IMR-90 (cell line): ENCODE measurements around the gene ZNF581.

Source experiments
- FOS ChIP-seq: fragments of 150-350 bp; IDR thresholded peaks from 2 replicates; pipeline ENCODE4 v1.6.1; 2016; ENCODE audit warnings: low read depth, low read length
- MAZ ChIP-seq: IDR thresholded peaks from 2 replicates; pipeline ENCODE4 v1.6.1; 2012; ENCODE audit warnings: low read depth, mild to moderate bottlenecking, low read length, improper control_type of control experiment, moderate library complexity, borderline replicate concordance
- MXI1 ChIP-seq: IDR thresholded peaks from 2 replicates; pipeline ENCODE4 v1.6.1; 2012; ENCODE audit warnings: low read depth, mild to moderate bottlenecking, low read length, moderate library complexity, borderline replicate concordance
- POLR2A ChIP-seq: IDR thresholded peaks from 2 replicates; pipeline ENCODE4 v1.6.1; 2012; ENCODE audit warnings: mild to moderate bottlenecking, low read depth, low read length
- RAD21 ChIP-seq: IDR thresholded peaks from 2 replicates; pipeline ENCODE4 v1.6.1; 2012; ENCODE audit warnings: low read length, improper control_type of control experiment
- SMC3 ChIP-seq: fragments of 150-350 bp; IDR thresholded peaks from 2 replicates; pipeline ENCODE4 v1.6.1; 2016; ENCODE audit warnings: low read depth, mild to moderate bottlenecking, antibody characterized with exemption, low read length, moderate library complexity
- TF ChIP-seq, protein P1 (sequence below): conservative IDR thresholded peaks from 2 replicates; pipeline ENCODE4 v1.5.1; 2012; ENCODE audit warnings: mild to moderate bottlenecking, low read depth, low read length, improper control_type of control experiment

DNA sequence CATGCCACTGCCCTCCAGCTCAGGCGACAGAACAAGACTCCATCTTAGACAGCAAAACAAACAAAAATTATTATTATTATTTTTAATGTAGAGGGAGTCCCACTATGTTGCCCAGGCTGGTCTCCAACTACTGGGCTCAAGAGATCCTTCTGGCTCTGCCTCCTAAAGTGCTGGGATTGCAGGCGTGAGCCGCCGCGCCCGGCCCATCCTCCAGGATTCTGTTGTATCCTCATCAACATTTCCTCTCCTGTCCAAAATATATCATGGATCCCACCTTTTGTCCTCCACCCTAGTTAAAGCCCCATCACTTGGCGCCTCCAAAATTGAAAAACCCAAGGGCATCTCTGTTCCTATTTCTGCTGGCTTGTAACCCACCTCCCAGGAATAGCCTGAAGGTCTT is 20.3 kb upstream of the ZNF581 start:
- TF ChIP-seq FOS (no peak), MAZ (no peak), MXI1 (no peak), SMC3 (no peak), RAD21 (no peak), POLR2A (no peak)
- TF ChIP-seq, protein P1, sequence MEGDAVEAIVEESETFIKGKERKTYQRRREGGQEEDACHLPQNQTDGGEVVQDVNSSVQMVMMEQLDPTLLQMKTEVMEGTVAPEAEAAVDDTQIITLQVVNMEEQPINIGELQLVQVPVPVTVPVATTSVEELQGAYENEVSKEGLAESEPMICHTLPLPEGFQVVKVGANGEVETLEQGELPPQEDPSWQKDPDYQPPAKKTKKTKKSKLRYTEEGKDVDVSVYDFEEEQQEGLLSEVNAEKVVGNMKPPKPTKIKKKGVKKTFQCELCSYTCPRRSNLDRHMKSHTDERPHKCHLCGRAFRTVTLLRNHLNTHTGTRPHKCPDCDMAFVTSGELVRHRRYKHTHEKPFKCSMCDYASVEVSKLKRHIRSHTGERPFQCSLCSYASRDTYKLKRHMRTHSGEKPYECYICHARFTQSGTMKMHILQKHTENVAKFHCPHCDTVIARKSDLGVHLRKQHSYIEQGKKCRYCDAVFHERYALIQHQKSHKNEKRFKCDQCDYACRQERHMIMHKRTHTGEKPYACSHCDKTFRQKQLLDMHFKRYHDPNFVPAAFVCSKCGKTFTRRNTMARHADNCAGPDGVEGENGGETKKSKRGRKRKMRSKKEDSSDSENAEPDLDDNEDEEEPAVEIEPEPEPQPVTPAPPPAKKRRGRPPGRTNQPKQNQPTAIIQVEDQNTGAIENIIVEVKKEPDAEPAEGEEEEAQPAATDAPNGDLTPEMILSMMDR = no peak
